ENCODE measurements around the gene DROSHA. TPM values are rescaled to one million over a fixed set of nuclear protein-coding genes. Genes with fewer than 3 reads are reported as not detected.

DROSHA gene
- total and polyA plus RNA-seq, 2 of the 8 experiments (the other 6 are each of a cell fraction or from before 2014, with no cell fraction given): 65.9 to 122 TPM

GRCh38 chr5:31511305-31511704 is 20.6 kb downstream of the DROSHA start (continued):
- TF ChIP-seq SP2 (IDR thresholded peaks at IDR 0.05; ENCODE audit: low read length): no peak

GRCh38 chr5:31504529-31504928 is 27.4 kb downstream of the DROSHA start:
- Histone ChIP-seq H3K9ac (replicated peaks in 1 of 4; ENCODE audit: extremely low read depth in 1 of 4, low read depth in 3 of 4, low read length in 3 of 4) (no peak overlapping the region), H3K18ac (ENCODE audit: extremely low read depth, low read length) (no peak overlapping the region), H4K5ac (ENCODE audit: insufficient read length, low read depth, low read length) (no peak overlapping the region), H3K4ac (replicated peaks; ENCODE audit: insufficient read length, low read depth, low read length) (no peak overlapping the region), H3K4me1 (replicated peaks in 1 of 4; ENCODE audit: control insufficient read depth in 3 of 4, insufficient read depth in 4 of 4, low read length in 3 of 4) (no peaks in the 10 kb centered on the region), H2BK15ac (ENCODE audit: low read length) (no peak overlapping the region), H3K14ac (ENCODE audit: insufficient read length) (no peak overlapping the region), H2AK5ac (ENCODE audit: low read depth, low read length) (no peak overlapping the region), H2AFZ (ENCODE audit: low read length) (no peak overlapping the region), H4K91ac (replicated peaks; ENCODE audit: insufficient read length, low read length) (no peak overlapping the region), H2BK20ac (ENCODE audit: low read length) (no peak overlapping the region), H3K23me2 (ENCODE audit: low read depth, low read length) (no peaks in the 10 kb centered on the region), H3K4me3 (ENCODE audit: extremely low read depth in 1 of 4, insufficient read depth in 2 of 4, low read depth in 3 of 4, low read length in 4 of 4) (no peak overlapping the region), H4K20me1 (replicated peaks in 1 of 2; ENCODE audit: control insufficient read depth in 1 of 2, insufficient read depth in 2 of 2, low read length in 2 of 2) (peaks cover 3 to 4% of the 10 kb centered on the region in 2 experiments), H2BK12ac (ENCODE audit: low read depth, low read length) (no peak overlapping the region), H2BK5ac (ENCODE audit: low read depth, low read length) (no peak overlapping the region), H3K9me3 (ENCODE audit: insufficient read depth in 2 of 2, low read depth in 1 of 2, low read length in 1 of 2) (no peaks in the 10 kb centered on the region), H3K27me3 (replicated peaks in 1 of 4; ENCODE audit: control insufficient read depth in 3 of 4, extremely low read depth in 1 of 4, insufficient read depth in 3 of 4, low read length in 3 of 4) (no peaks in the 10 kb centered on the region), H3K79me2 (ENCODE audit: control insufficient read depth in 1 of 2, insufficient read depth in 2 of 2, low read length in 2 of 2) (no peaks in the 10 kb centered on the region), H3K56ac (replicated peaks; ENCODE audit: insufficient read length, low read depth, low read length) (no peak overlapping the region), H3K36me3 (ENCODE audit: control insufficient read depth in 2 of 4, insufficient read depth in 4 of 4, low read length in 3 of 4) (peaks cover 15 to 72% (median 55%) of the 10 kb centered on the region in 4 experiments), H3K79me1 (ENCODE audit: low read depth, low read length) (no peaks in the 10 kb centered on the region), H3K23ac (ENCODE audit: insufficient read length) (no peak overlapping the region), H3K27ac (ENCODE audit: low read depth, low read length) (no peak overlapping the region), H4K8ac (ENCODE audit: extremely low read depth, insufficient read depth, low read length) (no peak overlapping the region), H3K4me2 (ENCODE audit: insufficient read depth in 1 of 2, low read depth in 2 of 2, low read length in 2 of 2) (no peak overlapping the region), H2BK120ac (replicated peaks; ENCODE audit: low read depth, low read length) (no peak overlapping the region)
- ChIA-PET POLR2A (ENCODE audit: partially characterized antibody) (no interaction called here), CTCF (ENCODE audit: partially characterized antibody) (no interaction called here)
- TF ChIP-seq KDM4A (IDR thresholded peaks at IDR 0.05; ENCODE audit: low read depth, low read length, severe bottlenecking): no peak
- no peak for TF ChIP-seq ATF2 (IDR thresholded peaks at IDR 0.05; ENCODE audit: low read length)
- TF ChIP-seq CHD1 (IDR thresholded peaks at IDR 0.05; ENCODE audit: low read depth, low read length): no peak
- TF ChIP-seq JUND (IDR thresholded peaks at IDR 0.05; ENCODE audit: low read length): no peak
- no peak for TF ChIP-seq SIRT6 (IDR thresholded peaks at IDR 0.05; ENCODE audit: low read length)
- TF ChIP-seq EZH2 (IDR thresholded peaks at IDR 0.05; ENCODE audit: low read depth, low read length, severe bottlenecking): no peak
- no peak for TF ChIP-seq TCF12 (IDR thresholded peaks at IDR 0.05; ENCODE audit: low read depth, low read length)
- no peak for TF ChIP-seq TBP (IDR thresholded peaks at IDR 0.05; ENCODE audit: low read depth, low read length)
- TF ChIP-seq EGR1 (IDR thresholded peaks at IDR 0.05; ENCODE audit: borderline replicate concordance, low read depth, low read length): no peak
- no peak for TF ChIP-seq ATF3 (IDR thresholded peaks at IDR 0.05; ENCODE audit: insufficient read depth, low read depth, low read length)
- FAIRE-seq (no peak), DNase-seq (ENCODE audit: low read depth in 1 of 2, low spot score in 2 of 2) (no peak)
- WGBS, 2 experiments (ENCODE audit: extremely low coverage in 1 of 2, insufficient coverage in 1 of 2, insufficient read length in 1 of 2, insufficient replicate concordance in 2 of 2, low coverage in 1 of 2, low lambda C conversion rate in 2 of 2, missing lambda C conversion rate in 1 of 2): 90% methylated on average over 10 of the region's 10 CpGs; no CpG with 5 or more reads in 1 of the 2 experiments

Measured in H1 (cell line).